GM23338 (cell line): ENCODE results near the gene FBXO9. TPM values are rescaled to one million over a fixed set of nuclear protein-coding genes. Genes with fewer than 3 reads are reported as not detected.

ENCODE experiments used
- ATAC-seq: fragments of 200-7000 bp; cut with Tn5 transposase; 3 replicates; pipeline ENCODE4 v1.9.1; 2020
- DNase-seq: peaks from one replicate; pipeline ENCODE4 v3.0.0-alpha.2; 2015; ENCODE audit warnings: low spot score
- H2AFZ ChIP-seq: fragments of 200-600 bp; sonication (generic); 2 replicates; pipeline ENCODE4 v1.8.0; 2016; ENCODE audit warnings: antibody characterized with exemption, mild to moderate bottlenecking, moderate library complexity
- H3F3A ChIP-seq: fragments of 200-600 bp; sonication (generic); replicated peaks from 2 replicates; pipeline ENCODE4 v1.8.0; 2017; ENCODE audit warnings: antibody characterized with exemption, mixed run types, low read depth
- H3K27ac ChIP-seq: fragments of 200-600 bp; sonication (generic); 2 replicates; pipeline ENCODE4 v1.6.1; 2016; ENCODE audit warnings: low read depth
- H3K27me3 ChIP-seq: fragments of 200-600 bp; sonication (generic); 2 replicates; pipeline ENCODE4 v1.8.0; 2016; ENCODE audit warnings: mild to moderate bottlenecking, mixed run types, moderate library complexity; ENCODE audit not compliant: insufficient read depth
- H3K36me3 ChIP-seq: fragments of 200-600 bp; sonication (generic); 2 replicates; pipeline ENCODE4 v1.8.0; 2016; ENCODE audit warnings: mild to moderate bottlenecking; ENCODE audit not compliant: insufficient read depth
- H3K4me1 ChIP-seq: fragments of 200-600 bp; sonication (generic); 2 replicates; pipeline ENCODE4 v1.8.0; 2016; ENCODE audit warnings: mild to moderate bottlenecking, moderate library complexity; ENCODE audit not compliant: insufficient read depth
- H3K4me2 ChIP-seq: fragments of 200-600 bp; sonication (generic); 2 replicates; pipeline ENCODE4 v1.7.1; 2017; ENCODE audit warnings: mixed run types
- H3K4me3 ChIP-seq: fragments of 200-600 bp; sonication (generic); 2 replicates; pipeline ENCODE4 v1.6.1; 2016; ENCODE audit warnings: mixed run types
- H3K79me2 ChIP-seq: fragments of 200-600 bp; sonication (generic); replicated peaks from 2 replicates; pipeline ENCODE4 v1.8.0; 2017; ENCODE audit warnings: mild to moderate bottlenecking; ENCODE audit not compliant: insufficient read depth
- H3K9me2 ChIP-seq: fragments of 200-600 bp; sonication (generic); 2 replicates; pipeline ENCODE4 v1.8.0; 2017; ENCODE audit not compliant: insufficient read depth
- H4K20me1 ChIP-seq: fragments of 200-600 bp; sonication (generic); replicated peaks from 2 replicates; pipeline ENCODE4 v1.8.0; 2017; ENCODE audit warnings: mild to moderate bottlenecking; ENCODE audit not compliant: insufficient read depth
- H3K27ac Mint-ChIP-seq: 2 replicates; pipeline ENCODE4 v1.8.0; 2020; ENCODE audit warnings: inconsistent platforms, mild to moderate bottlenecking, moderate library complexity, mixed read lengths
- H3K27me3 Mint-ChIP-seq: 3 replicates; pipeline ENCODE4 v1.8.0; 2022; ENCODE audit warnings: low read depth, mild to moderate bottlenecking, moderate library complexity, mixed read lengths, inconsistent platforms; ENCODE audit not compliant: insufficient read depth, poor library complexity
- H3K36me3 Mint-ChIP-seq: 3 replicates; pipeline ENCODE4 v1.8.0; 2021; ENCODE audit warnings: low read depth, mild to moderate bottlenecking, inconsistent platforms, moderate library complexity, mixed read lengths
- H3K4me1 Mint-ChIP-seq: 3 replicates; pipeline ENCODE4 v1.8.0; 2020; ENCODE audit warnings: mild to moderate bottlenecking, inconsistent platforms, mixed read lengths
- H3K4me3 Mint-ChIP-seq: 3 replicates; pipeline ENCODE4 v1.8.0; 2021; ENCODE audit warnings: moderate library complexity, mild to moderate bottlenecking, inconsistent platforms, mixed read lengths
- H3K9me3 Mint-ChIP-seq: 3 replicates; pipeline ENCODE4 v1.8.0; 2020; ENCODE audit warnings: moderate library complexity, mild to moderate bottlenecking, inconsistent platforms, mixed read lengths
- CREB1 ChIP-seq: fragments of 250-450 bp; sonication (Bioruptor Pico); IDR thresholded peaks from 2 replicates; pipeline ENCODE4 v1.5.0; 2020; ENCODE audit warnings: low read depth, mild to moderate bottlenecking, moderate library complexity
- CTCF ChIP-seq, 2 experiments: fragments of 200-600 bp in 1 of 2; sonication (generic) in 1 of 2; conservative IDR thresholded peaks; 2 replicates each; pipeline versions ENCODE4 v1.5.1 to v1.6.1; 2016 to 2017; ENCODE audit warnings: antibody characterized with exemption in 2 of 2, low read depth in 2 of 2, mild to moderate bottlenecking in 2 of 2, moderate library complexity in 1 of 2
- ETS1 ChIP-seq: IDR thresholded peaks from 2 replicates; pipeline ENCODE4 v1.6.1; 2016; ENCODE audit warnings: antibody characterized with exemption
- EZH2 ChIP-seq: fragments of 200-600 bp; sonication (generic); IDR thresholded peaks from one replicate; pipeline ENCODE4 v1.8.0; 2017; ENCODE audit warnings: antibody characterized with exemption, mild to moderate bottlenecking, low read depth; ENCODE audit not compliant: unreplicated experiment
- EZH2phosphoT487 ChIP-seq: fragments of 200-600 bp; sonication (generic); IDR thresholded peaks from one replicate; pipeline ENCODE4 v1.8.1; 2018; ENCODE audit warnings: antibody characterized with exemption; ENCODE audit not compliant: unreplicated experiment
- JUNB ChIP-seq: IDR thresholded peaks from one replicate; pipeline ENCODE4 v1.6.1; 2016; ENCODE audit warnings: antibody characterized with exemption; ENCODE audit not compliant: unreplicated experiment
- NANOG ChIP-seq: IDR thresholded peaks from 2 replicates; pipeline ENCODE4 v1.6.1; 2016; ENCODE audit warnings: antibody characterized with exemption, borderline replicate concordance
- POLR2AphosphoS5 ChIP-seq: IDR thresholded peaks from 2 replicates; pipeline ENCODE4 v1.6.1; 2016; ENCODE audit warnings: antibody characterized with exemption, low read depth
- REST ChIP-seq: IDR thresholded peaks from one replicate; pipeline ENCODE4 v1.6.1; 2018; ENCODE audit warnings: antibody characterized with exemption; ENCODE audit not compliant: unreplicated experiment
- STAT1 ChIP-seq: IDR thresholded peaks from one replicate; pipeline ENCODE4 v1.6.1; 2016; ENCODE audit warnings: antibody characterized with exemption; ENCODE audit not compliant: unreplicated experiment
- ZNF114 ChIP-seq: fragments of 250-450 bp; sonication (Bioruptor Pico); IDR thresholded peaks from 2 replicates; pipeline ENCODE4 v1.5.0; 2020; ENCODE audit warnings: mild to moderate bottlenecking, moderate library complexity
- ZNF331 ChIP-seq: fragments of 250-450 bp; sonication (Bioruptor Pico); IDR thresholded peaks from 2 replicates; pipeline ENCODE4 v1.5.0; 2020; ENCODE audit warnings: low read depth, mild to moderate bottlenecking, moderate library complexity
- ZNF462 ChIP-seq: fragments of 250-450 bp; sonication (Bioruptor Pico); IDR thresholded peaks from 2 replicates; pipeline ENCODE4 v1.5.0; 2020; ENCODE audit warnings: mild to moderate bottlenecking, moderate library complexity
- polyA plus RNA-seq: library from polyadenylated mRNA; unstranded; fragments of >200 nt; fragmentation: Nextera tagmentation; extraction: Ambion mirVana; gene quantifications from 2 replicates; pipeline ENCODE4 v1.2.1, GENCODE V29; 2016
- total RNA-seq: library from RNA; depleted of rRNA; stranded (reverse); fragments of >200 nt; shearing (Covaris generic); gene quantifications from 2 replicates; pipeline ENCODE4 v1.2.3, GENCODE V29; 2014

The FBXO9 gene
- total and polyA plus RNA-seq, 2 experiments from 2014 or later, result 29.8 to 32.8 TPM

- TF ChIP-seq REST (no peak), NANOG (no peak)
Measured at GRCh38 chr6:53027131-53027718, 38.0 kb upstream of the FBXO9 start (continued).

GRCh38 chr6:53028467-53028866, 36.7 kb upstream of the FBXO9 start:
- Mint-ChIP-seq H3K27ac (no peak overlapping the region), H3K36me3 (peaks cover 8% of the 10 kb centered on the region), H3K4me1 (peaks cover 3% of the 10 kb centered on the region; the same call in 1 of the 3 replicates), H3K4me3 (no peak overlapping the region), H3K9me3 (no peaks in the 10 kb centered on the region), H3K27me3 (no peaks in the 10 kb centered on the region)
- no peaks in the 10 kb centered on the region for H3K4me1 ChIP-seq
- H3K4me3 ChIP-seq, result no peak overlapping the region
- H4K20me1 ChIP-seq, result no peaks in the 10 kb centered on the region
- H2AFZ ChIP-seq, result no peak overlapping the region
- ATAC-seq, result no peak
- DNase-seq, result no peak
- no peak overlapping the region for H3K4me2 ChIP-seq
- no peak overlapping the region for H3K27ac ChIP-seq
- H3K9me2 ChIP-seq, result no peaks in the 10 kb centered on the region
- no peaks in the 10 kb centered on the region for H3F3A ChIP-seq
- no peaks in the 10 kb centered on the region for H3K79me2 ChIP-seq
- H3K36me3 ChIP-seq, result no peaks in the 10 kb centered on the region
- no peaks in the 10 kb centered on the region for H3K27me3 ChIP-seq
- TF ChIP-seq ZNF462 (CRISPR knock-in tag) (no peak), POLR2AphosphoS5 (no peak), JUNB (no peak), STAT1 (no peak), EZH2 (no peak), CTCF (conservative IDR thresholded peaks at IDR 0.05; ENCODE audit: low read depth in 2 of 2) (no peak), ETS1 (no peak), CREB1 (CRISPR knock-in tag) (no peak), EZH2phosphoT487 (no peak), NANOG (no peak), ZNF331 (CRISPR knock-in tag) (no peak), ZNF114 (CRISPR knock-in tag) (no peak)
